ENCODE results near the gene LTBP2.
"Not testable (repeated sequence)": the region's sequence is repeated elsewhere in the genome, so short reads cannot be mapped to it uniquely, and the experiment has no call there.

LTBP2 gene

DNA sequence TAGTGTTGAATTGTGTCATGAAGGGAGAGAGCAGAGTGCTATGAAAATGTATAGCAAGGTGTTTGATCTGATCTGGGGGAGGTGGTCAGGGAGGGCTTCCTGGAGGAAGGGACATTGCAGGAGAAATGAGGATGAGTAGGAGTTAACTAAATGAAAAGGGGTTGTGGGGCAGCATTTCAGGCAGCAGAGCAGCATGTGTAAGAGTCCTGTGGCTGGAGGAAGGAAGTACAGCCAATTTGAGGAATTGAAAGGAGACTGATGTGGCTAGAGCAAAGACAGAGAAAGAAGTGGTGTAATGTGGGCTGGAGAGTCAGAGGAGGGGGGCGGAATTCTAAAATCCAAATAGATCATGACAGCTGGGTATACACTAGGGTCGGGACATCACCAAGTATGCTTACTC is 139.4 kb downstream of the LTBP2 start:
- DNase-seq: no peak

- no peak for DNase-seq
Observed at GRCh38 chr14:74469548-74470518, 142.2 kb downstream of the LTBP2 start.

DNA sequence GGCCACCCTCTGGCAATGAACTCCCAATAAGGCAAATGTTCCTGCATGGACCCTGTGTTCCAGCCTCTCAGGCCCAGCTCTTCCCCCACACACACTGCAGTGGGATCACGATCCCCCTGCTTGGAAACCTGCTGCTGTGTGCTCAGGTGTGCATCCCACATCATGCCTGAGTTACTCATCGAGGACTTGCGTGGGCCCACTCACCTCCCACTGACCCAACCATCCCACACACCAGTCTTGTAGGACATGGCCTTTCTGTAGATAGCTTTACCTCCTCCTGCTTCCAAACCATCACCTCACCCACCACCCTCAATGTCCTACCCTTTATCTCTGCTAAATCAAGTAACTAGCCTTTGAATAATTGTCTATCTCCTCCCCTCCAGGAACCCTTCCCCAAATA is 143.5 kb downstream of the LTBP2 start:
- DNase-seq: no peak

DNA sequence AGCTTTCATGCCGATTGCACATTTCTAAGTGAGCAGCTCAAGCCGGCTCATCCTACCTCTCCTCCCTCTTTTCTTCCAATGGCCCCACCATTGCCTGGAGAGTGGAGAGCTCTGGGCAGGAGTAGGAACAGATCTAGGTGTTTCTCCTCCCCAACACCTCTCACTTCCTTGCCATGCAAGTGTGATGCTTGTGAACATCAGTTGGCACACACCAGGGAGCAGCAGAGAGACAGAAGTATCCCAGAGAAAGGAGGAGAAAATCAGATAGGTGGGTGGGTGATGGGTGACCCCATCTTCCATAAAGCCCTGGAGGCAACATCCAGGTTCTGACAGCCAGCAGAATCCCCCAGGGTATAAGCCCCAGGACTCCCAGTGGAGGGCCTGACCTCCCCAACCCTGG is 146.7 kb downstream of the LTBP2 start:
- DNase-seq: no peak

GRCh38 chr14:74464785-74465184 is 147.3 kb downstream of the LTBP2 start:
- DNase-seq: no peak

DNA sequence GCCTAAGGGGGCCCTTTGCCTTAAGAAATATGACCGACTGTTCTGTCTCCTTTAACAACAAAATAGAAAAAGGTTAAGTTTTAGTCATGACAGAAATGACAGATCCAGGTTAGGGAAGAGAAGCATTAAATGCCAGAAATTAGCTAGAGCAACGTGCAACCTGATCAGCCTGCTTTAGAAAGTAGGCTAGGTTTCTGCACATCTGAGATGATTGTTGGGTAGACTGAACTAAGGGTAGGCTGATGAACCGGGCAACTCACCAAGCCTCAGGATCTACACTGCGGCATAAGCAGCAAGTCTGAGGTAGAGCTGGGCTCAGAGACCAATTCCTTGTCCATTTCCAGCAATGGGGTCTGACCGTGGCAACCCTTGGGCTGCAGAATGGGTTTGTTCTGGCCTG is 148.3 kb downstream of the LTBP2 start:
- no peak for DNase-seq

- DNase-seq: no peak
Observed at GRCh38 chr14:74462993-74463392, 149.0 kb downstream of the LTBP2 start.

DNA sequence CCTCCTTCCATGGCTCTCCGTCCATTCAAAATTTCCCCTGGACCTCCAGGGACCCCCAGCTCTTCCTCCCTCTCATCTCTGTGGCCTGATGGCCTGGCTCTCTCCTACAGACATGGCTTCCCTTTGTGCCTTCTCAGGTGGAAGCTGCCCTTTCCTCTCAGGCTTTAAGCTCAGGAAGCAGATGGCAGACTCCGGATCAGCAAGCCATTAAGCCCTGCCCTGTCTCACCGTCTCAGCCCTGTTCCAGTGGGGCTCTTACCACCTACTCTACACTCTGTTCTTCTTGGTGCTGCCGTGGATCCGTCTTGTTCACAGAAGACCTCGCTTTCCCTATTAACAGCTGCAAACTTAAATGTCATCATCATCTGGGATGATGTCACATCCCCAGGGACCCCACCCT is 152.1 kb downstream of the LTBP2 start:
- DNase-seq: peak; percentile 69

DNA sequence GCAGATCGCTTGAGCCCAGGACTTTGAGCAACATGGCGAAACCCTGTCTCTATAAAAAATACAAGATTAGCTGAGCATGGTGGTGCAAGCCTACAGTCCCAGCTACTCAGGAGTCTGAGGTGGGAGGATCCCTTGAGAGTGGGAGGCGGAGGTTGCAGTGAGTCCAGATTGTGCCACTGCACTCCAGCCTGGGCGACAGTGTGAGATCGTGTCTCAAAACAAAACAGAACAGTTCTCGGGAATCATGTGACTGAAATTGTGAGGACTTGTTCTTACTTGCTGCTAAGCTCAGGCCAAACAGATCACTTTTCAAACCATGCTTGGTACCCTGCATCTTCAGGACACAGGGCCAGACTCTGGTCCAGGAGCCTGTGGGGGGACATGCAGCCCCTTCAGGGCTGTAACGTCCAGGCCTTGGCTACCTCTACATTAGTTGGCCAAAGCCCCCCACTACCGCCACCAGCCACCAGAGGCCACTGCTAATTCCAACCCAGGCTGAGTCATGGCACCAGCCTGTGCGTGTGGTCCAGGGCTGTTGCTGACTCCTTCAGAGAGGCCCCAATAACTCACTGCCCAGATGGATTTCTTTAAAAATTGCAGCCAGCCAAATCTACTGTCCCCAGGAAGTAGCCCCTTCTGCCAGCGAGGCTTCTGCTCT is 152.6 kb downstream of the LTBP2 start:
- DNase-seq: peak; percentile 38

DNA sequence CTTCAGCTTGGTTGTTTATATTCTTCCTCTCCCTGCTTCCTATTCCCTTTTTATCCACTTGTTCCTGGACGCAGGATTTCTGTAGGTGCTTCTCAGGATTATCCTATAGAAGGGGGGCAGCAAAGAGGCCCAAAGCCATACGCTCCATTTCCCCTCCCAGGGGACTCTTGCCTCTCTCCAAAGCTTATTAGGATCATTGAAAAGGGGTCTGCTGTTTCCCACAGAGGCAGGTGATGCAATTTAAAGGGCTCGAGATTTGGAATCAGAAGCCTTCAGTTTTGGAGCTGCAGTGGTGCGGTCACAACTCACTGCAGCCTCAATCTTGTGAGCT is 154.5 kb downstream of the LTBP2 start:
- peak; percentile 95 for DNase-seq

GRCh38 chr14:74456684-74457564 is 155.1 kb downstream of the LTBP2 start:
- DNase-seq: no peak

- not testable (repeated sequence) for DNase-seq
Observed at GRCh38 chr14:74454397-74454796, 157.6 kb downstream of the LTBP2 start.

Measured in NCI-H524 treated with DMSO at 0.1 percent for 48 hours (cell line).